Right kidney (tissue), 9 donors: Measurements from ENCODE around the gene DPT.
A peak's percentile ranks its signal among the peaks of the same experiment; 100 is the strongest.
"Not testable (repeated sequence)": the region's sequence is repeated elsewhere in the genome, so short reads cannot be mapped to it uniquely, and the experiment has no call there.

ENCODE experiments used
- DNase-seq: peaks from one replicate; pipeline ENCODE4 v3.0.0-alpha.2; 2016
- long read RNA-seq, 8 donors: transcript quantifications; one replicate each; lab custom pipeline, GENCODE V29; 2026

The DPT gene
- long read RNA-seq, donor 1, result 0 reads
- long read RNA-seq, donor 2, result 0 reads
- long read RNA-seq, donor 3, result 0 reads
- long read RNA-seq, donor 4, result 0 reads
- long read RNA-seq, donor 5, result 0 reads
- long read RNA-seq, donor 6, result 0 reads
- long read RNA-seq, donor 7, partial matches to known transcripts, result 0 of 1 reads
- long read RNA-seq, donor 7, other reads (novel, unspliced or antisense), result 0 of 1 reads
- long read RNA-seq, donor 8, result 0 reads

GRCh38 chr1:168728473-168729404, at the start of gene DPT:
Gene DPT (minus strand): TSS chr1:168729206. CDS start chr1:168729174, 32 bp downstream.
- DNase-seq, result no peak

- no peak for DNase-seq
These were observed 46.4 kb upstream of the DPT start for GRCh38 chr1:168775366-168775765.

GRCh38 chr1:168774241-168774640, 45.2 kb upstream of the DPT start:
- DNase-seq, result no peak

GRCh38 chr1:168772428-168773060, 43.5 kb upstream of the DPT start:
- DNase-seq, result no peak

GRCh38 chr1:168771104-168771630, 42.2 kb upstream of the DPT start:
- DNase-seq, result no peak

GRCh38 chr1:168769893-168770292, 40.9 kb upstream of the DPT start:
- not testable (repeated sequence) for DNase-seq

- DNase-seq, result no peak
These were observed 39.0 kb upstream of the DPT start for GRCh38 chr1:168767894-168768584.

- no peak for DNase-seq
These were observed 37.6 kb upstream of the DPT start for GRCh38 chr1:168766568-168766967.

GRCh38 chr1:168763031-168763430, 34.0 kb upstream of the DPT start:
- no peak for DNase-seq

GRCh38 chr1:168762473-168762872, 33.5 kb upstream of the DPT start:
- no peak for DNase-seq

GRCh38 chr1:168760781-168761180, 31.8 kb upstream of the DPT start:
- DNase-seq, result no peak

- no peak for DNase-seq
These were observed 31.2 kb upstream of the DPT start for GRCh38 chr1:168760241-168760640.

GRCh38 chr1:168759077-168759476, 30.1 kb upstream of the DPT start:
- no peak for DNase-seq

GRCh38 chr1:168758503-168758902, 29.5 kb upstream of the DPT start:
- no peak for DNase-seq

- DNase-seq, result peak; percentile 40
These were observed 26.9 kb upstream of the DPT start for GRCh38 chr1:168755800-168756418.

GRCh38 chr1:168752171-168752832, 23.3 kb upstream of the DPT start:
- DNase-seq, result no peak

GRCh38 chr1:168751195-168751650, 22.2 kb upstream of the DPT start:
- DNase-seq, result no peak

- no peak for DNase-seq
These were observed 14.1 kb upstream of the DPT start for GRCh38 chr1:168742994-168743650.

- no peak for DNase-seq
These were observed 13.4 kb upstream of the DPT start for GRCh38 chr1:168742386-168742785.

- DNase-seq, result no peak
These were observed 10.9 kb upstream of the DPT start for GRCh38 chr1:168739908-168740307.

GRCh38 chr1:168736520-168736919, 7.5 kb upstream of the DPT start:
- DNase-seq, result no peak
